ENCODE results near the gene FTCDNL1. TPM values are rescaled to one million over a fixed set of nuclear protein-coding genes. Genes with fewer than 3 reads are reported as not detected.
A peak's percentile ranks its signal among the peaks of the same experiment; 100 is the strongest.

Gene FTCDNL1
- total RNA-seq, 1 donor from 2014 or later: 1.0 TPM

DNA sequence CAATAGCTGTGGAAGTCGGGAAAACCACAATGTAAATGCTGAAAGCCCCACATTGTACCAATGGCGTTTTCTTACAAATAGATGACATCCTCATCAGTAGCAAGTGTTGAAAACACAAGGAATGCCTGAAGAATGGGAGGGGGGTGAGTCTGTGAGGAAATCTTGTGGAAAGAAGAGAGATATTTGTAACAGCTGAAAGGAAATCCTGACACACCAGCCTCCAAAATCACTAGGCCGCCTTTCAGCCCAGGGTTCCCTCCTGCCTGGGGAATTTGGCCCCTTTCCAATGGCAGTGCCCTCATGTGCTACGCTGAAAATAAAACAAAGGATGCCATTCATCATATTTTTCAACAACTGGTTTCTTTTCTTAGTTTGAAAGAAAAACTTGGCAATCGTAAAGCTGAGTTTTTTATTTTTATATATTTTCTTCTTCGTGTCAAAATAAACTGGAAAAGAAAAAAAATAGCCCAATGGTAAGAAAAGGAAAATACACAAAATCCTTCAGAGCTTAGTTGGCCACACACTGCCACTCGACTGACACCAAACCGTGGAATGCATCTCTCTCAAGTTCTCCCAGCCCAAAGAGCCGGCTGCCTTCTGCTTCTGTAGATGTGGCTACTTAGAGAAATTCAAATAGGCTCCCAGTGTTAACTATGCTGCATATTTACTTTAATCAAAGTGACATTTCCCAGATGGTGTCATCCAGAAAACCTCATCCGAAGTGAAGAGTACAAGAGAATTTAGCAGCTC, 52.0 kb downstream of the FTCDNL1 start:
- Histone ChIP-seq H3K9me3 (ENCODE audit: control insufficient read depth in 3 of 3, low read length in 3 of 3) (no peaks in the 10 kb centered on the region), H3K4me1 (ENCODE audit: control insufficient read depth in 3 of 3, insufficient read depth in 3 of 3, low read length in 3 of 3) (peaks cover 0 to 3% (median 3%) of the 10 kb centered on the region in 3 donors), H3K27me3 (ENCODE audit: control insufficient read depth in 3 of 3, insufficient read depth in 3 of 3, low read length in 3 of 3) (no peaks in the 10 kb centered on the region), H3K27ac (ENCODE audit: low read depth, low read length) (no peak overlapping the region), H3K9ac (ENCODE audit: low read depth in 1 of 3, low read length in 3 of 3) (no peak overlapping the region), H3K4me3 (ENCODE audit: low read length in 3 of 3) (peak overlapping the region in 1 of 3 donors; percentile 25), H3K36me3 (ENCODE audit: control insufficient read depth in 3 of 3, insufficient read depth in 3 of 3, low read length in 3 of 3) (no peaks in the 10 kb centered on the region)

DNA sequence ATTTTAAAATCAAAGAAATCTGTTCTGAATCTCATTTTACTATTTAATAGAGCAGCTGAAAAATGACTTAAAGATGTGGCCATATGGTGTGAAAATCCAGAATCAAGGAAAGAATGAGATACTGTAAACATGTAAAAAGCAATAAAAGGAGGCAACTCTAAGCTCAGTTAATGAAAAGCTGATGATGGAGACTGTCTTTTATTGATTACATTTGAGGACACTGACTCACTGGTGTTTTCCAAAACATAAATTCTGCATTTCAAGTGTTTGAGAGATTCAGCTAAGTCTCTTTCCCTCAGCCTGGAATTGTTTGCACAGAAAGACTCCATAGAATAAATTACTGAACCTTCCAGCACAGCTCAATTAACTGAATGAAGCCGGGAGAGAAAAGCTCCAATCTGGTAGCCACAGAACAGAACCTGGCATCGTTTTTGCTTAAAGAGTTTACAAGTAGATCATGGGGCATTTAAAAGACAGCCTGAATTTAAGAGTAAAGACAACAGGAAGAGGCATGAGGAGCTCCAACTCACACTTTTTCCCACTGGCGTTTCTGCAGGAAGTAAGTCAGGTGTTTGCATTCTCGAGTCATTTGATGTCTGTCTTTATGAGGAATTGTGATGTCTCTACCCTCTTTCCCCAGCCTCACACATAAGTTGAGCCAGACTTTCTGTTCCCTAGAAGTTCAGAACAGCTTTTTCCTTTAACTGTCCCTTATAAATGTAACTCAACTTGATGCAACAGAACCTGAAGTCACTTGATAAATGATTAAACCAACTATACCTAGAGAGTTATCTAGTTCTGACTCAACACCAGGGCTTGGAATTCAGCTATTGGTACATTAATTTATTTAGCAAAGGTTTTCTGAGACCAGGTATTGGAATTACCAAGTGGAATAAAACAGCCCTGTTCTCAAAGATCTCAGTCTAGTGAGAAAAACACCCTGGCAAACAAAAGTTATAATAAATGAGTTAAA, 53.3 kb downstream of the FTCDNL1 start:
- H3K4me1 ChIP-seq (ENCODE audit: control insufficient read depth in 3 of 3, insufficient read depth in 3 of 3, low read length in 3 of 3): peaks cover 0 to 3% (median 3%) of the 10 kb centered on the region in 3 donors
- no peaks in the 10 kb centered on the region for H3K36me3 ChIP-seq (ENCODE audit: control insufficient read depth in 3 of 3, insufficient read depth in 3 of 3, low read length in 3 of 3)
- no peak overlapping the region for H3K27ac ChIP-seq (ENCODE audit: low read depth, low read length)
- H3K9ac ChIP-seq (ENCODE audit: low read depth in 1 of 3, low read length in 3 of 3): no peak overlapping the region
- H3K4me3 ChIP-seq (ENCODE audit: low read length in 3 of 3): no peak overlapping the region
- H3K27me3 ChIP-seq (ENCODE audit: control insufficient read depth in 3 of 3, insufficient read depth in 3 of 3, low read length in 3 of 3): no peaks in the 10 kb centered on the region
- no peaks in the 10 kb centered on the region for H3K9me3 ChIP-seq (ENCODE audit: control insufficient read depth in 3 of 3, low read length in 3 of 3)

DNA sequence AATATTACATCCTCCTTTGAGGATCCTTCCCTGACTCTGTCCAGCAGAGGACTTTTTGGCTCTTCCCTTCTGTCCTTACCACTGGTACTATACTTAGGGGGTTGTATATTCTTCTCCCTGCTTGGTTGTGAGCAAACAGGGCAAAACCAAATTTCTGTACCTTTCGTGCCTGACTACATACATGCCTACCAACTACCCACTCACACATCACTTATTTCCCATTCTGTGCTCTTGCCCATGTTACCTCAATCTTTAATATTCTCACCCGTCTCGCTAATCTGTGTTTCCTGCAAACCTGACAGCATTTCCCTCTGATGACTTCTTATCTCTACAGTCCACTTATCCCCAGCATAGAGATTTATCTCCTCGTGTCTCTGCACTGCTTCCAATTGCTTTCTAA, 58.6 kb downstream of the FTCDNL1 start:
- H3K27me3 ChIP-seq (ENCODE audit: control insufficient read depth in 3 of 3, insufficient read depth in 3 of 3, low read length in 3 of 3): no peaks in the 10 kb centered on the region
- H3K4me3 ChIP-seq (ENCODE audit: low read length in 3 of 3): no peak overlapping the region
- H3K4me1 ChIP-seq (ENCODE audit: control insufficient read depth in 3 of 3, insufficient read depth in 3 of 3, low read length in 3 of 3): no peaks in the 10 kb centered on the region
- H3K9me3 ChIP-seq (ENCODE audit: control insufficient read depth in 3 of 3, low read length in 3 of 3): no peaks in the 10 kb centered on the region
- H3K9ac ChIP-seq (ENCODE audit: low read depth in 1 of 3, low read length in 3 of 3): no peak overlapping the region
- H3K27ac ChIP-seq (ENCODE audit: low read depth, low read length): no peak overlapping the region
- H3K36me3 ChIP-seq (ENCODE audit: control insufficient read depth in 3 of 3, insufficient read depth in 3 of 3, low read length in 3 of 3): no peaks in the 10 kb centered on the region

DNA sequence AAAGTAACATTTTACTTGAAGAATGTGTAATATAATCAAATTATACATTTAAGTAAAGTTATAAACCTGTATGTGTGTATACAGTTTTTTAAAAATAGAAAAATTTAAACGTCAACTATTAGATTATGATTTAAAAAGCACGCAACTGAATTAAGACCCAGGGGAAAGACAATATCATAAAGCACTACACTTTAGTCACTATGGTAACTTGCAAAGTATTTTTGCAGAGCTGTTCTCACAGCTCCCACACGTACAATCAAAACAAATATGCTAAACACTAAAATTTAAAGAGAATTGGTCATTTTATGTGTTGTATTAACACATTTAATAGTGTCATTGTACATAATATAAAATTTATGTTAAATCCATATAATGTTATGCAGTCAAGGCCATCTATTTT, 59.7 kb downstream of the FTCDNL1 start:
- H3K36me3 ChIP-seq (ENCODE audit: control insufficient read depth in 3 of 3, insufficient read depth in 3 of 3, low read length in 3 of 3): no peaks in the 10 kb centered on the region
- no peak overlapping the region for H3K27ac ChIP-seq (ENCODE audit: low read depth, low read length)
- no peak overlapping the region for H3K9ac ChIP-seq (ENCODE audit: low read depth in 1 of 3, low read length in 3 of 3)
- no peaks in the 10 kb centered on the region for H3K9me3 ChIP-seq (ENCODE audit: control insufficient read depth in 3 of 3, low read length in 3 of 3)
- H3K4me3 ChIP-seq (ENCODE audit: low read length in 3 of 3): no peak overlapping the region
- no peaks in the 10 kb centered on the region for H3K27me3 ChIP-seq (ENCODE audit: control insufficient read depth in 3 of 3, insufficient read depth in 3 of 3, low read length in 3 of 3)
- H3K4me1 ChIP-seq (ENCODE audit: control insufficient read depth in 3 of 3, insufficient read depth in 3 of 3, low read length in 3 of 3): no peaks in the 10 kb centered on the region

DNA sequence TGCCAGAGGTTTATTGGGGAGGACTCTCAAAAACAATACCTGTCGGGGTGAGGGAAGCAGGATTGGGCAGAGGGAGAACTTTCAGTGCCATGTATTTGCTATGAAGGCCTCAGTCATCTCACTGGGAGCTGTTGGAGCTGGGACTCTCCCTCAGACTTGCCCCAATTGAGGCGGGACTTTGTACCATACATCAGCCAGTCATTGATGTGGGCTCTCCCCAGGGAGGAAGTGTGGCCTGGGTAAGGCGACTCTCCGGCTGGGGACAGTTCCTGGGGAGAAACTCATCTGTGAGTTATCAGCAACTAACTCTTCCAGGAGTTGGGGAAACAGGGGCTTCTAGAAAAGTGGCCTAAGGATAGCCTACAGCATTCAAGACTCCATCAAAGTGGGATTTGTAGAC, 66.5 kb downstream of the FTCDNL1 start:
- H3K4me1 ChIP-seq (ENCODE audit: control insufficient read depth in 3 of 3, insufficient read depth in 3 of 3, low read length in 3 of 3): no peaks in the 10 kb centered on the region
- no peak overlapping the region for H3K4me3 ChIP-seq (ENCODE audit: low read length in 3 of 3)
- no peak overlapping the region for H3K27ac ChIP-seq (ENCODE audit: low read depth, low read length)
- H3K9ac ChIP-seq (ENCODE audit: low read depth in 1 of 3, low read length in 3 of 3): no peak overlapping the region
- H3K27me3 ChIP-seq (ENCODE audit: control insufficient read depth in 3 of 3, insufficient read depth in 3 of 3, low read length in 3 of 3): no peaks in the 10 kb centered on the region
- H3K36me3 ChIP-seq (ENCODE audit: control insufficient read depth in 3 of 3, insufficient read depth in 3 of 3, low read length in 3 of 3): no peaks in the 10 kb centered on the region
- no peaks in the 10 kb centered on the region for H3K9me3 ChIP-seq (ENCODE audit: control insufficient read depth in 3 of 3, low read length in 3 of 3)

DNA sequence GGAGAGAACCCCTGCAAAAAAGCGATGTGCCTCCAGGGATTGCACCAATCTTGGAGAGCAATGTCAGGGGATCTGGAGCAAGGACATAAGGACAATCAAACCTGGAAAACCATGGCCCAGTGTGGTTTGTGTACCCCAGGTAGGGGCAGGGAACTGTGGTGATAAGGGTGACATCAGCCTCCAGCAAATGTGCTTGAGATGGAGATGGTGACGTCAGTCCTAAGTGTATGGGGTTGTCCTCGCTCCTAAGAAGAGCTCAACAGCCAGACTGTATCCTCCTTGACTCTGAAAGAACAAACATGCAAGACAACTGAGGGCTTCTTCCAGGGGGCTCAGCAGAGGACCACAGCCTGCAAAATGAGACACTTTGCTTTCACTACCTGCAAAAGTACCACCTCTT, 71.4 kb downstream of the FTCDNL1 start:
- Histone ChIP-seq H3K9ac (ENCODE audit: low read depth in 1 of 3, low read length in 3 of 3) (no peak overlapping the region), H3K27me3 (ENCODE audit: control insufficient read depth in 3 of 3, insufficient read depth in 3 of 3, low read length in 3 of 3) (no peaks in the 10 kb centered on the region), H3K4me1 (ENCODE audit: control insufficient read depth in 3 of 3, insufficient read depth in 3 of 3, low read length in 3 of 3) (no peaks in the 10 kb centered on the region), H3K9me3 (ENCODE audit: control insufficient read depth in 3 of 3, low read length in 3 of 3) (no peaks in the 10 kb centered on the region), H3K27ac (ENCODE audit: low read depth, low read length) (no peak overlapping the region), H3K4me3 (ENCODE audit: low read length in 3 of 3) (no peak overlapping the region), H3K36me3 (ENCODE audit: control insufficient read depth in 3 of 3, insufficient read depth in 3 of 3, low read length in 3 of 3) (no peaks in the 10 kb centered on the region)

DNA sequence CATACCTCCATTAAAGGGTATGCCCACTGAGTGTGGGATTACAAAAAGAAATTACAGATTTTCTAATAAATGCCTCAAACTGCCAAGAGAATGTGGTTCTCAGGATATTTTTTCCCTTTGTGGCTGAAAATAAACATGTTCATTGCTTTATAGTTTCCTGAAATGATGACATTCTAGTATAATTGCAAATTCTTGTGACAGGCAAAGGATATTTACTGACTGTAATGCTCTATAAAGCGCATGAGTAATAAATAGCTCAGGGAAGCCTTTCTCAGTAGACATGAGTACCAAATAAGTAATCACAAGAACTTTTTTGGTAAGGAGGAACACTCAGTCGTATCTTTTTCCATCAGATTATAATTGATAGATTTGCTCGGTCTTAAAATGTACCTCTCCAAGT, 72.3 kb downstream of the FTCDNL1 start:
- Histone ChIP-seq H3K36me3 (ENCODE audit: control insufficient read depth in 3 of 3, insufficient read depth in 3 of 3, low read length in 3 of 3) (no peaks in the 10 kb centered on the region), H3K9ac (ENCODE audit: low read depth in 1 of 3, low read length in 3 of 3) (no peak overlapping the region), H3K27ac (ENCODE audit: low read depth, low read length) (no peak overlapping the region), H3K4me1 (ENCODE audit: control insufficient read depth in 3 of 3, insufficient read depth in 3 of 3, low read length in 3 of 3) (no peaks in the 10 kb centered on the region), H3K27me3 (ENCODE audit: control insufficient read depth in 3 of 3, insufficient read depth in 3 of 3, low read length in 3 of 3) (no peaks in the 10 kb centered on the region), H3K9me3 (ENCODE audit: control insufficient read depth in 3 of 3, low read length in 3 of 3) (no peaks in the 10 kb centered on the region), H3K4me3 (ENCODE audit: low read length in 3 of 3) (no peak overlapping the region)

DNA sequence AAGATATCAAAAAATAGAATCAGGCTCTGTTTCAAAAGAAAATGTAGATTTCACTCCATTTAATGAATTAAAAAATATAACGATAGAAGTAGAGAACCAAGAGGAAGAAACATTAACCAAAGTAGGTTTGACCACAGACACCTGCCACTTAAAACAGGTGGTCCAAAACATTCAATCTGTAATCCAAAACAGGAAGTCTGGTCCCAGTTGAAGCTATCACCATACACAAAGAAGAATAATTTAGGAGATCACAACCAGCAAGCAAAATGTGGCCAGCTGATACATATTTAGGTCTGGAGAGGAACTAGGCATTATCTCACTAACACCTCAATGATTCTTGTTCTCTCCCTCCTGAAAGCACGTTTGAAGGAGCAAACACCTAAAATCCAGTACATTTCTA, 73.1 kb downstream of the FTCDNL1 start:
- no peaks in the 10 kb centered on the region for H3K36me3 ChIP-seq (ENCODE audit: control insufficient read depth in 3 of 3, insufficient read depth in 3 of 3, low read length in 3 of 3)
- no peak overlapping the region for H3K4me3 ChIP-seq (ENCODE audit: low read length in 3 of 3)
- H3K9ac ChIP-seq (ENCODE audit: low read depth in 1 of 3, low read length in 3 of 3): no peak overlapping the region
- no peaks in the 10 kb centered on the region for H3K27me3 ChIP-seq (ENCODE audit: control insufficient read depth in 3 of 3, insufficient read depth in 3 of 3, low read length in 3 of 3)
- H3K27ac ChIP-seq (ENCODE audit: low read depth, low read length): no peak overlapping the region
- no peaks in the 10 kb centered on the region for H3K9me3 ChIP-seq (ENCODE audit: control insufficient read depth in 3 of 3, low read length in 3 of 3)
- H3K4me1 ChIP-seq (ENCODE audit: control insufficient read depth in 3 of 3, insufficient read depth in 3 of 3, low read length in 3 of 3): no peaks in the 10 kb centered on the region

DNA sequence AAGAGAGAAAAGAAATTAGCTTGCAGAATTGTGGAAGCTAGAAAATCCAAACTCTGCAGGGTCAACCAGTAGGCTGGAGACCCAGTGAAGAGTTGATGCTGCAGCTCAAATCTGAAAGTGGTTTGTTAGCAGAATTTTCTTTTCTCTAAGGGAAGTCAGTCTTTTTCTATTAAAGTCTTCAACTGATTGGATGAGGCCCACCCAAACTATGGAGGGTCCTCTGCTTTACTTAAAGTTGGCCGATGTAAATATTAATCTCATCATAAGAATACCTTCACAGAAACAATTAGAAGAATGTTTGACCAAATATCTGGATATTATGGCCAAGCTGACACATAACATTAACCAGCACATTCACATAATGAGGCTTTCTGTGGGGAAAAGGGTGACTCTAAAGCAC, 73.7 kb downstream of the FTCDNL1 start:
- Histone ChIP-seq H3K27ac (ENCODE audit: low read depth, low read length) (no peak overlapping the region), H3K4me1 (ENCODE audit: control insufficient read depth in 3 of 3, insufficient read depth in 3 of 3, low read length in 3 of 3) (no peaks in the 10 kb centered on the region), H3K9me3 (ENCODE audit: control insufficient read depth in 3 of 3, low read length in 3 of 3) (no peaks in the 10 kb centered on the region), H3K36me3 (ENCODE audit: control insufficient read depth in 3 of 3, insufficient read depth in 3 of 3, low read length in 3 of 3) (no peaks in the 10 kb centered on the region), H3K27me3 (ENCODE audit: control insufficient read depth in 3 of 3, insufficient read depth in 3 of 3, low read length in 3 of 3) (no peaks in the 10 kb centered on the region), H3K4me3 (ENCODE audit: low read length in 3 of 3) (no peak overlapping the region), H3K9ac (ENCODE audit: low read depth in 1 of 3, low read length in 3 of 3) (no peak overlapping the region)

DNA sequence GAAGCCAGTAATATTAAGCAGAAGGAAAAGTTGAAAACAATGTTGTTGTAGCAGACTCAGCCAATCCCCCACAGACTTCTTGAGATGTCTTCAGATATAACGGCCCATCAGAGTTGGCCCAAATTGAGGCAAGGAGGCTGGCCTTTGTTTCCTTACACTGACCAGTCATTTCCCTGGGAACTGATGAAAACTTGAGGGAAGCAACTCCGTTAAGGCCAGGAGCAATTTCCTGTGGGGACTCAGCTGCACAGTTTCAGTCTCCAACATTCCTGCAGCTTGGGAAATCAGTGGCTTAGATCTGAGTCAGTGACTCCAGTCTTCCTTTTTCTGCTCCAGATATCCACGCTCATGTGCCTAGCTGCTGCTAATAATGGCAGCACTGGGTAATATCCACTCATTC, 75.7 kb downstream of the FTCDNL1 start:
- H3K4me1 ChIP-seq (ENCODE audit: control insufficient read depth in 3 of 3, insufficient read depth in 3 of 3, low read length in 3 of 3): no peaks in the 10 kb centered on the region
- no peak overlapping the region for H3K9ac ChIP-seq (ENCODE audit: low read depth in 1 of 3, low read length in 3 of 3)
- no peaks in the 10 kb centered on the region for H3K9me3 ChIP-seq (ENCODE audit: control insufficient read depth in 3 of 3, low read length in 3 of 3)
- no peak overlapping the region for H3K4me3 ChIP-seq (ENCODE audit: low read length in 3 of 3)
- H3K27me3 ChIP-seq (ENCODE audit: control insufficient read depth in 3 of 3, insufficient read depth in 3 of 3, low read length in 3 of 3): no peaks in the 10 kb centered on the region
- no peaks in the 10 kb centered on the region for H3K36me3 ChIP-seq (ENCODE audit: control insufficient read depth in 3 of 3, insufficient read depth in 3 of 3, low read length in 3 of 3)
- no peak overlapping the region for H3K27ac ChIP-seq (ENCODE audit: low read depth, low read length)

All from skeletal muscle tissue (tissue), 4 donors.